ENCODE data around the gene PRDX3.

GRCh38 chr10:119140603-119141245 lies 37.9 kb downstream of the PRDX3 start:
- TF ChIP-seq CTCF (IDR thresholded peaks at IDR 0.05) (no peak), POLR2A (IDR thresholded peaks at IDR 0.05) (no peak)

Measured in right lobe of liver (tissue), 4 donors.